KMS-11 (cell line): ENCODE measurements around the gene SPRR2E.
"Not testable (repeated sequence)": the region's sequence is repeated elsewhere in the genome, so short reads cannot be mapped to it uniquely, and the experiment has no call there.

Experiments used
- H2AFZ ChIP-seq: fragments of 200-600 bp; sonication (generic); 2 replicates; pipeline ENCODE4 v1.6.1; 2016; ENCODE audit warnings: antibody characterized with exemption, mixed run types, low read depth
- H3K27ac ChIP-seq: fragments of 200-600 bp; sonication (generic); 2 replicates; pipeline ENCODE4 v1.6.1; 2016; ENCODE audit warnings: mild to moderate bottlenecking, mixed run types
- H3K27me3 ChIP-seq: fragments of 200-600 bp; sonication (generic); 2 replicates; pipeline ENCODE4 v1.6.1; 2017; ENCODE audit warnings: mild to moderate bottlenecking, low read depth, mixed run types, moderate library complexity; ENCODE audit not compliant: insufficient read depth
- H3K36me3 ChIP-seq: fragments of 200-600 bp; sonication (generic); 2 replicates; pipeline ENCODE4 v1.6.1; 2017; ENCODE audit warnings: mild to moderate bottlenecking, mixed run types; ENCODE audit not compliant: insufficient read depth
- H3K4me1 ChIP-seq: fragments of 200-600 bp; sonication (generic); 2 replicates; pipeline ENCODE4 v1.6.1; 2016; ENCODE audit warnings: mild to moderate bottlenecking, low read depth, mixed run types; ENCODE audit not compliant: poor library complexity, severe bottlenecking
- H3K4me2 ChIP-seq: fragments of 200-600 bp; sonication (generic); 2 replicates; pipeline ENCODE4 v1.7.0; 2016; ENCODE audit warnings: mild to moderate bottlenecking, mixed run types
- H3K4me3 ChIP-seq: fragments of 200-600 bp; sonication (generic); IDR thresholded peaks from 2 replicates; pipeline ENCODE4 v1.6.1; 2017; ENCODE audit warnings: low read depth, low read length, mixed read lengths; ENCODE audit not compliant: insufficient read depth
- H3K79me2 ChIP-seq: fragments of 200-600 bp; sonication (generic); 2 replicates; pipeline ENCODE4 v1.6.1; 2016; ENCODE audit warnings: low read depth, mixed run types; ENCODE audit not compliant: insufficient read depth
- H3K9ac ChIP-seq: fragments of 200-600 bp; sonication (generic); 2 replicates; pipeline ENCODE4 v1.6.1; 2016; ENCODE audit warnings: mild to moderate bottlenecking, mixed run types
- H4K20me1 ChIP-seq: fragments of 200-600 bp; sonication (generic); 2 replicates; pipeline ENCODE4 v1.6.1; 2016; ENCODE audit warnings: mild to moderate bottlenecking, mixed run types; ENCODE audit not compliant: insufficient read depth
- CTCF ChIP-seq: fragments of 200-600 bp; sonication (generic); conservative IDR thresholded peaks from 2 replicates; pipeline ENCODE4 v1.6.1; 2017; ENCODE audit warnings: low read depth, mild to moderate bottlenecking, antibody characterized with exemption, low read length, moderate library complexity, mixed read lengths

Gene SPRR2E

GRCh38 chr1:153133267-153133666, 38.9 kb upstream of the SPRR2E start:
- Histone ChIP-seq H3K4me1 (peaks cover 6% of the 10 kb centered on the region), H2AFZ (no peak overlapping the region), H3K9ac (no peak overlapping the region), H4K20me1 (no peaks in the 10 kb centered on the region), H3K4me2 (no peak overlapping the region), H3K4me3 (no peak overlapping the region), H3K27me3 (no peaks in the 10 kb centered on the region), H3K79me2 (no peaks in the 10 kb centered on the region), H3K27ac (no peak overlapping the region), H3K36me3 (no peaks in the 10 kb centered on the region)
- TF ChIP-seq CTCF = no peak

GRCh38 chr1:153128688-153129087, 34.4 kb upstream of the SPRR2E start:
- not testable (repeated sequence) for H3K9ac ChIP-seq, H4K20me1 ChIP-seq, H3K4me2 ChIP-seq, H3K27me3 ChIP-seq, H3K4me3 ChIP-seq, H3K4me1 ChIP-seq, H3K27ac ChIP-seq, H3K36me3 ChIP-seq, H2AFZ ChIP-seq, H3K79me2 ChIP-seq

- TF ChIP-seq CTCF = no peak
- Histone ChIP-seq H2AFZ (no peak overlapping the region), H3K4me2 (no peak overlapping the region)
Observed at GRCh38 chr1:153127296-153127695, 33.0 kb upstream of the SPRR2E start.

GRCh38 chr1:153125536-153125935, 31.2 kb upstream of the SPRR2E start:
- Histone ChIP-seq H3K4me2 (no peak overlapping the region), H3K36me3 (no peaks in the 10 kb centered on the region), H4K20me1 (no peaks in the 10 kb centered on the region), H3K4me3 (no peak overlapping the region), H2AFZ (no peak overlapping the region), H3K27me3 (no peaks in the 10 kb centered on the region), H3K4me1 (no peaks in the 10 kb centered on the region), H3K9ac (no peak overlapping the region), H3K79me2 (no peaks in the 10 kb centered on the region), H3K27ac (no peak overlapping the region)
- TF ChIP-seq CTCF = no peak

More at GRCh38 chr1:153127296-153127695, 33.0 kb upstream of the SPRR2E start:
- no peaks in the 10 kb centered on the region for H3K36me3 ChIP-seq
- no peaks in the 10 kb centered on the region for H3K79me2 ChIP-seq
- no peaks in the 10 kb centered on the region for H3K27me3 ChIP-seq
- H3K9ac ChIP-seq = no peak overlapping the region
- no peaks in the 10 kb centered on the region for H4K20me1 ChIP-seq
- no peaks in the 10 kb centered on the region for H3K4me1 ChIP-seq
- H3K4me3 ChIP-seq = no peak overlapping the region
- no peak overlapping the region for H3K27ac ChIP-seq

- not testable (repeated sequence) for H3K4me1 ChIP-seq, H3K4me3 ChIP-seq, H4K20me1 ChIP-seq, H3K27ac ChIP-seq, H3K4me2 ChIP-seq, H3K9ac ChIP-seq, H3K79me2 ChIP-seq, H2AFZ ChIP-seq, H3K27me3 ChIP-seq, H3K36me3 ChIP-seq
Observed at GRCh38 chr1:153123793-153124192, 29.5 kb upstream of the SPRR2E start.
